ENCODE data around the gene FREY1.

Gene FREY1

GRCh38 chr11:45887587-45887986 lies 19.5 kb downstream of the FREY1 start:
- no peak overlapping the region for H3K4me3 ChIP-seq (ENCODE audit: low read depth, low read length)
- in situ Hi-C loops (cut with HindIII; ENCODE audit: low sequenced_read_pairs): no loop called here
- TF ChIP-seq CTCF (IDR thresholded peaks at IDR 0.05; ENCODE audit: low read depth, low read length, missing control alignments): no peak
- no peak for DNase-seq (ENCODE audit: low read depth)

- in situ Hi-C loops (cut with HindIII; ENCODE audit: low sequenced_read_pairs): no loop called here
- no peak for DNase-seq (ENCODE audit: low read depth)
- H3K4me3 ChIP-seq (ENCODE audit: low read depth, low read length): no peak overlapping the region
- TF ChIP-seq CTCF (IDR thresholded peaks at IDR 0.05; ENCODE audit: low read depth, low read length, missing control alignments): no peak
Observed at GRCh38 chr11:45886816-45887520, 20.1 kb downstream of the FREY1 start.

GRCh38 chr11:45885921-45886721 lies 20.9 kb downstream of the FREY1 start:
- no peak for DNase-seq (ENCODE audit: low read depth)
- peak overlapping the region; percentile 39 for H3K4me3 ChIP-seq (ENCODE audit: low read depth, low read length)
- TF ChIP-seq CTCF (IDR thresholded peaks at IDR 0.05; ENCODE audit: low read depth, low read length, missing control alignments): no peak
- in situ Hi-C loops (cut with HindIII; ENCODE audit: low sequenced_read_pairs): no loop called here

GRCh38 chr11:45885274-45885920 lies 21.7 kb downstream of the FREY1 start, which contains the start of gene MAPK8IP1:
MAPK8IP1 (plus strand) TSS chr11:45885651; CDS start chr11:45885821, 170 bp downstream.
- in situ Hi-C loops (cut with HindIII; ENCODE audit: low sequenced_read_pairs): no loop called here
- DNase-seq (ENCODE audit: low read depth): no peak
- no peak for TF ChIP-seq CTCF (IDR thresholded peaks at IDR 0.05; ENCODE audit: low read depth, low read length, missing control alignments)
- peak within 1 kb of the TSS; percentile 39 for H3K4me3 ChIP-seq (ENCODE audit: low read depth, low read length)

- no peak for DNase-seq (ENCODE audit: low read depth)
- in situ Hi-C loops (cut with HindIII; ENCODE audit: low sequenced_read_pairs): no loop called here
- no peak overlapping the region for H3K4me3 ChIP-seq (ENCODE audit: low read depth, low read length)
- TF ChIP-seq CTCF (IDR thresholded peaks at IDR 0.05; ENCODE audit: low read depth, low read length, missing control alignments): no peak
Observed at GRCh38 chr11:45884596-45885185, 22.4 kb downstream of the FREY1 start.

GRCh38 chr11:45881708-45882368 lies 25.2 kb downstream of the FREY1 start:
- TF ChIP-seq CTCF (IDR thresholded peaks at IDR 0.05; ENCODE audit: low read depth, low read length, missing control alignments): no peak
- in situ Hi-C loops (cut with HindIII; ENCODE audit: low sequenced_read_pairs): no loop called here
- DNase-seq (ENCODE audit: low read depth): no peak
- H3K4me3 ChIP-seq (ENCODE audit: low read depth, low read length): no peak overlapping the region

Data from astrocyte of the cerebellum (primary cell).